ENCODE data around the gene AHCY. TPM values are rescaled to one million over a fixed set of nuclear protein-coding genes. Genes with fewer than 3 reads are reported as not detected.

The AHCY gene
- total RNA-seq, 6 donors from 2014 or later: 41.9 to 76.8 (median 58.6) TPM

GRCh38 chr20:34305333-34306230 is 2.4 kb upstream of the AHCY start:
- TF ChIP-seq CTCF (IDR thresholded peaks at IDR 0.05) (no peak), POLR2A (IDR thresholded peaks at IDR 0.05) (no peak), EP300 (IDR thresholded peaks at IDR 0.05) (no peak), POLR2AphosphoS5 (IDR thresholded peaks at IDR 0.05) (no peak)
- ATAC-seq (ENCODE audit: low FRiP score in 2 of 2) (no peak), DNase-seq (peak in 1 of 2 donors; percentile 55)
- Histone ChIP-seq H3K4me3 (no peak overlapping the region), H3K4me1 (peaks cover 15 to 22% (median 20%) of the 10 kb centered on the region in 4 donors), H3K27me3 (no peaks in the 10 kb centered on the region), H3K36me3 (no peaks in the 10 kb centered on the region), H3K27ac (no peak overlapping the region), H3K9me3 (no peaks in the 10 kb centered on the region)
- 66 to 70% methylated on average over 19 of the region's 19 CpGs for WGBS, 2 donors

GRCh38 chr20:34302312-34302722 is 838 bp downstream of the AHCY start:
- H3K4me3 ChIP-seq: peak overlapping the region; percentile 57 to 96 (median 81)
- peak overlapping the region; percentile 81 to 92 (median 88) for H3K27ac ChIP-seq
- no peaks in the 10 kb centered on the region for H3K27me3 ChIP-seq
- WGBS, 2 donors: 28 to 31% methylated on average over 9 of the region's 9 CpGs
- ATAC-seq (ENCODE audit: low FRiP score in 2 of 2) (no peak), DNase-seq (no peak)
- no peaks in the 10 kb centered on the region for H3K9me3 ChIP-seq
- H3K4me1 ChIP-seq: peaks cover 17 to 31% (median 26%) of the 10 kb centered on the region in 4 donors
- H3K36me3 ChIP-seq: no peaks in the 10 kb centered on the region
- TF ChIP-seq CTCF (IDR thresholded peaks at IDR 0.05): no peak
- no peak for TF ChIP-seq EP300 (IDR thresholded peaks at IDR 0.05)
- no peak for TF ChIP-seq POLR2A (IDR thresholded peaks at IDR 0.05)
- no peak for TF ChIP-seq POLR2AphosphoS5 (IDR thresholded peaks at IDR 0.05)

GRCh38 chr20:34301587-34302311 is 1.4 kb downstream of the AHCY start:
- TF ChIP-seq EP300 (IDR thresholded peaks at IDR 0.05): no peak
- TF ChIP-seq CTCF (IDR thresholded peaks at IDR 0.05): no peak
- TF ChIP-seq POLR2AphosphoS5 (IDR thresholded peaks at IDR 0.05): no peak
- TF ChIP-seq POLR2A (IDR thresholded peaks at IDR 0.05): no peak
- 86 to 89% methylated on average over 17 of the region's 17 CpGs for WGBS, 2 donors
- no peak for ATAC-seq (ENCODE audit: low FRiP score in 2 of 2)
- DNase-seq: no peak
- Histone ChIP-seq H3K27ac (peak overlapping the region in 1 of 4 donors; percentile 89), H3K4me1 (peaks cover 17 to 31% (median 26%) of the 10 kb centered on the region in 4 donors), H3K36me3 (no peaks in the 10 kb centered on the region), H3K9me3 (no peaks in the 10 kb centered on the region), H3K4me3 (peak overlapping the region in 3 of 4 donors; percentile 57 to 84 (median 78)), H3K27me3 (no peaks in the 10 kb centered on the region)

- H3K4me1 ChIP-seq: peaks cover 17 to 31% (median 26%) of the 10 kb centered on the region in 4 donors
- H3K9me3 ChIP-seq: no peaks in the 10 kb centered on the region
- TF ChIP-seq EP300 (IDR thresholded peaks at IDR 0.05) (no peak), POLR2AphosphoS5 (IDR thresholded peaks at IDR 0.05) (no peak), CTCF (IDR thresholded peaks at IDR 0.05) (no peak), POLR2A (IDR thresholded peaks at IDR 0.05) (no peak)
- H3K27me3 ChIP-seq: no peaks in the 10 kb centered on the region
- DNase-seq: no peak
- H3K27ac ChIP-seq: no peak overlapping the region
- H3K36me3 ChIP-seq: no peaks in the 10 kb centered on the region
- no peak overlapping the region for H3K4me3 ChIP-seq
- no peak for ATAC-seq (ENCODE audit: low FRiP score in 2 of 2)
- WGBS, 2 donors: 63 to 64% methylated on average over 7 of the region's 7 CpGs
These were observed 2.2 kb downstream of the AHCY start for GRCh38 chr20:34300809-34301586.
